HUES64 (cell line): Measurements from ENCODE around the gene PBOV1.

Experiments
- H3K27ac ChIP-seq: 2 replicates; pipeline ENCODE4 v1.7.0; 2013; ENCODE audit warnings: low read depth, low read length, inconsistent platforms
- H3K27me3 ChIP-seq: 2 replicates; pipeline ENCODE4 v1.6.1; 2013; ENCODE audit warnings: mild to moderate bottlenecking, low read length; ENCODE audit not compliant: insufficient read depth
- H3K36me3 ChIP-seq: 2 replicates; pipeline ENCODE4 v1.6.1; 2013; ENCODE audit warnings: mild to moderate bottlenecking, low read length; ENCODE audit not compliant: insufficient read depth
- H3K4me1 ChIP-seq: 2 replicates; pipeline ENCODE4 v1.6.1; 2013; ENCODE audit warnings: mild to moderate bottlenecking, low read length, moderate library complexity; ENCODE audit not compliant: insufficient read depth
- H3K4me3 ChIP-seq: 2 replicates; pipeline ENCODE4 v1.5.1; 2013; ENCODE audit warnings: mild to moderate bottlenecking, low read length, moderate library complexity
- H3K9ac ChIP-seq: 2 replicates; pipeline ENCODE4 v1.6.1; 2013; ENCODE audit warnings: mild to moderate bottlenecking, low read depth, low read length
- H3K9me3 ChIP-seq: 2 replicates; pipeline ENCODE4 v1.6.1; 2013; ENCODE audit warnings: low read depth, low read length; ENCODE audit not compliant: insufficient read depth
- WGBS: fragments of 150-250, 120-280 bp; methylation state at CpG from one replicate; pipeline ENCODE4 v1.1.7; 2013; ENCODE audit warnings: missing lambda C conversion rate; 5-methylcytosine and 5-hydroxymethylcytosine counted together

The PBOV1 gene

GRCh38 chr6:138204303-138204702, 14.0 kb downstream of the PBOV1 start:
- Histone ChIP-seq H3K4me1 (peaks cover 13% of the 10 kb centered on the region; the same call in 1 of the 2 replicates), H3K36me3 (no peaks in the 10 kb centered on the region), H3K9me3 (no peaks in the 10 kb centered on the region), H3K9ac (no peak overlapping the region), H3K27ac (no peak overlapping the region), H3K4me3 (no peak overlapping the region), H3K27me3 (no peaks in the 10 kb centered on the region)

- H3K36me3 ChIP-seq = no peaks in the 10 kb centered on the region
- peaks cover 23% of the 10 kb centered on the region for H3K4me1 ChIP-seq
- H3K4me3 ChIP-seq = no peak overlapping the region
- H3K27ac ChIP-seq = no peak overlapping the region
- H3K9me3 ChIP-seq = no peaks in the 10 kb centered on the region
- H3K9ac ChIP-seq = no peak overlapping the region
- H3K27me3 ChIP-seq = no peaks in the 10 kb centered on the region
- WGBS = 92% methylated on average over 2 of the region's 2 CpGs
Observed at GRCh38 chr6:138203315-138203714, 15.0 kb downstream of the PBOV1 start.

- no peaks in the 10 kb centered on the region for H3K36me3 ChIP-seq
- WGBS = 95% methylated on average over 4 of the region's 4 CpGs
Observed at GRCh38 chr6:138201836-138202235, 16.5 kb downstream of the PBOV1 start.

GRCh38 chr6:138198430-138199091, 19.7 kb downstream of the PBOV1 start:
- Histone ChIP-seq H3K27ac (no peak overlapping the region), H3K4me3 (no peak overlapping the region), H3K4me1 (peaks cover 22% of the 10 kb centered on the region), H3K9me3 (no peaks in the 10 kb centered on the region), H3K9ac (no peak overlapping the region), H3K27me3 (no peaks in the 10 kb centered on the region), H3K36me3 (no peaks in the 10 kb centered on the region)
- WGBS = 55% methylated on average over 6 of the region's 6 CpGs

More at GRCh38 chr6:138201836-138202235, 16.5 kb downstream of the PBOV1 start:
- Histone ChIP-seq H3K27ac (no peak overlapping the region), H3K9ac (no peak overlapping the region), H3K4me3 (no peak overlapping the region), H3K9me3 (no peaks in the 10 kb centered on the region), H3K27me3 (no peaks in the 10 kb centered on the region), H3K4me1 (peaks cover 22% of the 10 kb centered on the region)

- H3K4me1 ChIP-seq = peaks cover 28% of the 10 kb centered on the region
- no peaks in the 10 kb centered on the region for H3K27me3 ChIP-seq
- H3K9me3 ChIP-seq = no peaks in the 10 kb centered on the region
- H3K9ac ChIP-seq = no peak overlapping the region
- no peaks in the 10 kb centered on the region for H3K36me3 ChIP-seq
- 98% methylated on average over 5 of the region's 7 CpGs for WGBS
- H3K27ac ChIP-seq = no peak overlapping the region
- no peak overlapping the region for H3K4me3 ChIP-seq
Observed at GRCh38 chr6:138197570-138197969, 20.7 kb downstream of the PBOV1 start.

GRCh38 chr6:138196122-138196738, 22.1 kb downstream of the PBOV1 start:
- 90% methylated on average over 3 of the region's 3 CpGs for WGBS
- Histone ChIP-seq H3K4me1 (peaks cover 28% of the 10 kb centered on the region), H3K9me3 (no peaks in the 10 kb centered on the region), H3K4me3 (no peak overlapping the region), H3K27ac (no peak overlapping the region), H3K27me3 (no peaks in the 10 kb centered on the region), H3K9ac (no peak overlapping the region), H3K36me3 (no peaks in the 10 kb centered on the region)

GRCh38 chr6:138194287-138194686, 24.0 kb downstream of the PBOV1 start:
- no peak overlapping the region for H3K4me3 ChIP-seq
- 91% methylated on average over 4 of the region's 4 CpGs for WGBS
- no peak overlapping the region for H3K9ac ChIP-seq
- no peaks in the 10 kb centered on the region for H3K9me3 ChIP-seq
- no peak overlapping the region for H3K27ac ChIP-seq
- peaks cover 27% of the 10 kb centered on the region for H3K4me1 ChIP-seq
- no peaks in the 10 kb centered on the region for H3K27me3 ChIP-seq
- no peaks in the 10 kb centered on the region for H3K36me3 ChIP-seq

- Histone ChIP-seq H3K27ac (no peak overlapping the region), H3K27me3 (no peaks in the 10 kb centered on the region), H3K9me3 (no peaks in the 10 kb centered on the region), H3K36me3 (no peaks in the 10 kb centered on the region), H3K4me1 (peaks cover 25% of the 10 kb centered on the region), H3K4me3 (no peak overlapping the region), H3K9ac (no peak overlapping the region)
- 93% methylated on average over 5 of the region's 5 CpGs for WGBS
Observed at GRCh38 chr6:138188278-138188941, 29.9 kb downstream of the PBOV1 start.

- Histone ChIP-seq H3K4me3 (no peak overlapping the region), H3K27ac (no peak overlapping the region), H3K36me3 (no peaks in the 10 kb centered on the region), H3K4me1 (peaks cover 30% of the 10 kb centered on the region), H3K9me3 (no peaks in the 10 kb centered on the region), H3K27me3 (no peaks in the 10 kb centered on the region), H3K9ac (no peak overlapping the region)
- 96% methylated on average over 4 of the region's 4 CpGs for WGBS
Observed at GRCh38 chr6:138187156-138187555, 31.1 kb downstream of the PBOV1 start.

GRCh38 chr6:138184230-138184629, 34.1 kb downstream of the PBOV1 start:
- Histone ChIP-seq H3K9me3 (no peaks in the 10 kb centered on the region), H3K27ac (no peak overlapping the region)
- 91% methylated on average over 3 of the region's 3 CpGs for WGBS

GRCh38 chr6:138183790-138184134, 34.5 kb downstream of the PBOV1 start:
- WGBS = 87% methylated on average over 4 of the region's 4 CpGs
- H3K27me3 ChIP-seq = no peaks in the 10 kb centered on the region
- H3K27ac ChIP-seq = peak overlapping the region; percentile 78; the same call in 1 of the 2 replicates
- H3K4me3 ChIP-seq = no peak overlapping the region
- no peaks in the 10 kb centered on the region for H3K9me3 ChIP-seq
- no peaks in the 10 kb centered on the region; the same call in 1 of the 2 replicates for H3K36me3 ChIP-seq
- H3K9ac ChIP-seq = no peak overlapping the region
- peaks cover 34% of the 10 kb centered on the region for H3K4me1 ChIP-seq

More at GRCh38 chr6:138184230-138184629, 34.1 kb downstream of the PBOV1 start:
- Histone ChIP-seq H3K4me1 (peaks cover 34% of the 10 kb centered on the region), H3K9ac (no peak overlapping the region), H3K36me3 (no peaks in the 10 kb centered on the region; the same call in 1 of the 2 replicates), H3K27me3 (no peaks in the 10 kb centered on the region), H3K4me3 (no peak overlapping the region)
